IgD-negative memory B cell (primary cell): ENCODE measurements around the gene POLR1C. TPM values are rescaled to one million over a fixed set of nuclear protein-coding genes. Genes with fewer than 3 reads are reported as not detected.
"Not testable (repeated sequence)": the region's sequence is repeated elsewhere in the genome, so short reads cannot be mapped to it uniquely, and the experiment has no call there.

Source experiments
- H3K27ac Mint-ChIP-seq, 3 donors: one replicate each; pipeline ENCODE4 v1.8.0; 2020 to 2022; ENCODE audit warnings: mild to moderate bottlenecking in 3 of 3, mixed read lengths in 3 of 3, moderate library complexity in 1 of 3
- H3K27me3 Mint-ChIP-seq: one replicate; pipeline ENCODE4 v1.8.0; 2021; ENCODE audit warnings: mixed read lengths
- H3K36me3 Mint-ChIP-seq: one replicate; pipeline ENCODE4 v1.8.0; 2020; ENCODE audit warnings: mild to moderate bottlenecking, mixed read lengths
- H3K4me1 Mint-ChIP-seq, 3 donors: one replicate each; pipeline ENCODE4 v1.8.0; 2020 to 2022; ENCODE audit warnings: mixed read lengths in 3 of 3, mild to moderate bottlenecking in 1 of 3
- H3K4me3 Mint-ChIP-seq, 4 donors: one replicate each; pipeline ENCODE4 v1.8.0; 2020 to 2022; ENCODE audit warnings: mild to moderate bottlenecking in 4 of 4, mixed read lengths in 4 of 4, moderate library complexity in 3 of 4
- H3K9me3 Mint-ChIP-seq, 3 donors: one replicate each; pipeline ENCODE4 v1.8.0; 2020 to 2021; ENCODE audit warnings: mixed read lengths in 3 of 3, mild to moderate bottlenecking in 1 of 3
- polyA plus RNA-seq: library from polyadenylated mRNA; unstranded; fragments of 300-500 nt; fragmentation: Illumina TruSeq; gene quantifications from one replicate; pipeline ENCODE4 v1.2.3, GENCODE V29; 2021

The POLR1C gene
- polyA plus RNA-seq, 1 donor from 2014 or later = 19.6 TPM

- not testable (repeated sequence) for H3K36me3 Mint-ChIP-seq, H3K27me3 Mint-ChIP-seq
Observed at GRCh38 chr6:43498291-43498690, 18.6 kb upstream of the POLR1C start.

GRCh38 chr6:43499028-43499815 is 17.7 kb upstream of the POLR1C start:
- Mint-ChIP-seq H3K36me3 (peaks cover 1% of the 10 kb centered on the region), H3K27me3 (no peaks in the 10 kb centered on the region), H3K4me1 (peaks cover 0 to 3% (median 2%) of the 10 kb centered on the region in 3 donors), H3K4me3 (peak overlapping the region in 1 of 4 donors; percentile 49), H3K27ac (no peak overlapping the region), H3K9me3 (no peaks in the 10 kb centered on the region)

More at GRCh38 chr6:43498291-43498690, 18.6 kb upstream of the POLR1C start:
- H3K4me3 Mint-ChIP-seq, H3K27ac Mint-ChIP-seq, H3K9me3 Mint-ChIP-seq, H3K4me1 Mint-ChIP-seq: not testable (repeated sequence)

GRCh38 chr6:43500921-43501320 is 16.0 kb upstream of the POLR1C start:
- no peak overlapping the region for H3K27ac Mint-ChIP-seq
- no peaks in the 10 kb centered on the region for H3K27me3 Mint-ChIP-seq
- H3K4me1 Mint-ChIP-seq = no peaks in the 10 kb centered on the region
- H3K4me3 Mint-ChIP-seq = no peak overlapping the region
- H3K9me3 Mint-ChIP-seq = no peaks in the 10 kb centered on the region
- H3K36me3 Mint-ChIP-seq = peaks cover 1% of the 10 kb centered on the region

- no peak overlapping the region for H3K27ac Mint-ChIP-seq
- H3K4me1 Mint-ChIP-seq = peaks cover 0 to 3% (median 2%) of the 10 kb centered on the region in 3 donors
- H3K27me3 Mint-ChIP-seq = peaks cover 1% of the 10 kb centered on the region
- H3K4me3 Mint-ChIP-seq = no peak overlapping the region
- H3K9me3 Mint-ChIP-seq = no peaks in the 10 kb centered on the region
- H3K36me3 Mint-ChIP-seq = peaks cover 1% of the 10 kb centered on the region
Observed at GRCh38 chr6:43502666-43503065, 14.2 kb upstream of the POLR1C start.

- peaks cover 0 to 3% (median 2%) of the 10 kb centered on the region in 3 donors for H3K4me1 Mint-ChIP-seq
- no peaks in the 10 kb centered on the region for H3K9me3 Mint-ChIP-seq
- peak overlapping the region in 1 of 4 donors; percentile 58 for H3K4me3 Mint-ChIP-seq
- peaks cover 1% of the 10 kb centered on the region for H3K36me3 Mint-ChIP-seq
- H3K27me3 Mint-ChIP-seq = peaks cover 5% of the 10 kb centered on the region
- H3K27ac Mint-ChIP-seq = peak overlapping the region in 2 of 3 donors; percentile 3 to 24
Observed at GRCh38 chr6:43503443-43503842, 13.4 kb upstream of the POLR1C start.

GRCh38 chr6:43504756-43505593 is 11.9 kb upstream of the POLR1C start:
- peaks cover 1% of the 10 kb centered on the region for H3K36me3 Mint-ChIP-seq

GRCh38 chr6:43505718-43506117 is 11.2 kb upstream of the POLR1C start:
- Mint-ChIP-seq H3K27me3 (peaks cover 13% of the 10 kb centered on the region), H3K27ac (peak overlapping the region in 1 of 3 donors; percentile 57), H3K9me3 (peaks cover 0 to 2% (median 0%) of the 10 kb centered on the region in 3 donors), H3K4me1 (peaks cover 7 to 11% (median 7%) of the 10 kb centered on the region in 3 donors), H3K36me3 (peaks cover 1% of the 10 kb centered on the region), H3K4me3 (no peak overlapping the region)

More at GRCh38 chr6:43504756-43505593, 11.9 kb upstream of the POLR1C start:
- Mint-ChIP-seq H3K27me3 (peaks cover 13% of the 10 kb centered on the region), H3K4me1 (peaks cover 7 to 11% (median 7%) of the 10 kb centered on the region in 3 donors), H3K9me3 (peaks cover 0 to 2% (median 0%) of the 10 kb centered on the region in 3 donors), H3K27ac (peak overlapping the region in 1 of 3 donors; percentile 57), H3K4me3 (no peak overlapping the region)

GRCh38 chr6:43506171-43506570 is 10.7 kb upstream of the POLR1C start:
- Mint-ChIP-seq H3K27ac (peak overlapping the region in 1 of 3 donors; percentile 77), H3K27me3 (peaks cover 13% of the 10 kb centered on the region), H3K4me1 (peaks cover 7 to 11% (median 7%) of the 10 kb centered on the region in 3 donors), H3K4me3 (no peak overlapping the region), H3K9me3 (peaks cover 0 to 2% (median 0%) of the 10 kb centered on the region in 3 donors), H3K36me3 (peaks cover 1% of the 10 kb centered on the region)

GRCh38 chr6:43506667-43507471 is 10.0 kb upstream of the POLR1C start:
- H3K27me3 Mint-ChIP-seq = peaks cover 13% of the 10 kb centered on the region
- H3K4me1 Mint-ChIP-seq = peaks cover 9 to 15% (median 11%) of the 10 kb centered on the region in 3 donors
- peak overlapping the region in 1 of 3 donors; percentile 77 for H3K27ac Mint-ChIP-seq
- peak overlapping the region in 1 of 4 donors; percentile 73 for H3K4me3 Mint-ChIP-seq
- H3K36me3 Mint-ChIP-seq = no peaks in the 10 kb centered on the region
- peaks cover 0 to 2% (median 0%) of the 10 kb centered on the region in 3 donors for H3K9me3 Mint-ChIP-seq

GRCh38 chr6:43508481-43509141 is 8.3 kb upstream of the POLR1C start:
- Mint-ChIP-seq H3K36me3 (no peaks in the 10 kb centered on the region), H3K9me3 (peaks cover 0 to 2% (median 0%) of the 10 kb centered on the region in 3 donors), H3K27ac (peak overlapping the region in 2 of 3 donors; percentile 5 to 76), H3K4me3 (peak overlapping the region; percentile 48 to 92 (median 89)), H3K4me1 (peaks cover 11 to 18% (median 11%) of the 10 kb centered on the region in 3 donors), H3K27me3 (peaks cover 13% of the 10 kb centered on the region)

GRCh38 chr6:43509142-43509983 is 7.5 kb upstream of the POLR1C start:
- peak overlapping the region in 2 of 3 donors; percentile 5 to 76 for H3K27ac Mint-ChIP-seq
- H3K4me1 Mint-ChIP-seq = peaks cover 11 to 21% (median 15%) of the 10 kb centered on the region in 3 donors
- peak overlapping the region; percentile 48 to 92 (median 89) for H3K4me3 Mint-ChIP-seq
- peaks cover 0 to 2% (median 0%) of the 10 kb centered on the region in 3 donors for H3K9me3 Mint-ChIP-seq
- H3K36me3 Mint-ChIP-seq = no peaks in the 10 kb centered on the region
- peaks cover 13% of the 10 kb centered on the region for H3K27me3 Mint-ChIP-seq

GRCh38 chr6:43509984-43510826 is 6.7 kb upstream of the POLR1C start, which contains the start of gene LRRC73:
LRRC73 (minus strand) TSS chr6:43510346; CDS start chr6:43509785, 561 bp downstream.
- Mint-ChIP-seq H3K9me3 (peaks cover 0 to 2% (median 0%) of the 10 kb centered on the region in 3 donors), H3K27me3 (peaks cover 13% of the 10 kb centered on the region), H3K36me3 (peaks cover 2% of the 10 kb centered on the region), H3K4me1 (peaks cover 11 to 28% (median 21%) of the 10 kb centered on the region in 3 donors), H3K4me3 (peak within 1 kb of the TSS; percentile 81 to 92 (median 89)), H3K27ac (peak within 1 kb of the TSS in 1 of 3 donors; percentile 63)
